CD8-positive, alpha-beta memory T cell (primary cell): ENCODE results near the gene SFMBT2. TPM values are rescaled to one million over a fixed set of nuclear protein-coding genes. Genes with fewer than 3 reads are reported as not detected.
"Not testable (repeated sequence)": the region's sequence is repeated elsewhere in the genome, so short reads cannot be mapped to it uniquely, and the experiment has no call there.

Experiments
- CTCF ChIA-PET: fragments of 350-600 bp; sonication (Branson Sonifier 250); formaldehyde crosslinking; loops from one replicate; lab custom pipeline; 2021; ENCODE audit warnings: antibody characterized with exemption; lab: Charles Lee
- POLR2A ChIA-PET: fragments of 350-600 bp; sonication (Branson Sonifier 250); formaldehyde crosslinking; loops from one replicate; lab custom pipeline; 2021; ENCODE audit warnings: antibody characterized with exemption; lab: Charles Lee
- DNase-seq, 5 donors: peaks; one replicate each; pipeline versions ENCODE4 v3.0.0 to v3.0.0-alpha.2; 2020 to 2022; ENCODE audit warnings: mixed read lengths in 1 of 5
- H3K27ac ChIP-seq: one replicate; pipeline ENCODE4 v1.7.0; 2013; ENCODE audit warnings: low read depth, mild to moderate bottlenecking, low read length, moderate library complexity
- H3K27me3 ChIP-seq: 2 replicates; pipeline ENCODE4 v1.7.0; 2013; ENCODE audit warnings: low read length, mild to moderate bottlenecking; ENCODE audit not compliant: insufficient read depth, poor library complexity, severe bottlenecking
- H3K36me3 ChIP-seq: 2 replicates; pipeline ENCODE4 v1.7.0; 2013; ENCODE audit warnings: mild to moderate bottlenecking, low read length, moderate library complexity; ENCODE audit not compliant: insufficient read depth
- H3K4me1 ChIP-seq: 2 replicates; pipeline ENCODE4 v1.7.0; 2013; ENCODE audit warnings: mild to moderate bottlenecking, low read length, moderate library complexity; ENCODE audit not compliant: insufficient read depth
- H3K4me3 ChIP-seq: 2 replicates; pipeline ENCODE4 v1.7.0; 2013; ENCODE audit warnings: mild to moderate bottlenecking, low read length
- H3K9me3 ChIP-seq: 2 replicates; pipeline ENCODE4 v1.7.0; 2013; ENCODE audit warnings: mild to moderate bottlenecking, low read length
- H3K27ac Mint-ChIP-seq, 8 donors: one replicate each; pipeline ENCODE4 v1.8.0; 2020 to 2021; ENCODE audit warnings: mixed read lengths in 8 of 8, mild to moderate bottlenecking in 6 of 8, inconsistent platforms in 3 of 8, moderate library complexity in 3 of 8
- H3K27me3 Mint-ChIP-seq, 2 donors: one replicate each; pipeline ENCODE4 v1.8.0; 2020 to 2021; ENCODE audit warnings: mixed read lengths in 2 of 2, mild to moderate bottlenecking in 1 of 2, moderate library complexity in 1 of 2
- H3K36me3 Mint-ChIP-seq, 3 donors: one replicate each; pipeline ENCODE4 v1.8.0; 2020 to 2021; ENCODE audit warnings: mixed read lengths in 3 of 3, inconsistent platforms in 1 of 3, mild to moderate bottlenecking in 1 of 3
- H3K4me1 Mint-ChIP-seq, 3 donors: one replicate each; pipeline ENCODE4 v1.8.0; 2020 to 2021; ENCODE audit warnings: mixed read lengths in 3 of 3, inconsistent platforms in 1 of 3, mild to moderate bottlenecking in 1 of 3
- H3K4me3 Mint-ChIP-seq, 7 donors: one replicate each; pipeline ENCODE4 v1.8.0; 2020 to 2021; ENCODE audit warnings: mixed read lengths in 7 of 7, mild to moderate bottlenecking in 6 of 7, moderate library complexity in 4 of 7, inconsistent platforms in 2 of 7
- H3K9me3 Mint-ChIP-seq, 5 donors: one replicate each; pipeline ENCODE4 v1.8.0; 2020 to 2022; ENCODE audit warnings: mixed read lengths in 5 of 5, mild to moderate bottlenecking in 3 of 5, moderate library complexity in 2 of 5, inconsistent platforms in 1 of 5
- polyA plus RNA-seq: library from polyadenylated mRNA; unstranded; fragments of 300-500 nt; fragmentation: Illumina TruSeq; gene quantifications from one replicate; pipeline ENCODE4 v1.2.3, GENCODE V29; 2021
- total RNA-seq, 2 experiments: library from RNA; stranded (reverse); gene quantifications; one replicate each; pipeline ENCODE4 v1.2.3, GENCODE V29; 2021

Gene SFMBT2
- total and polyA plus RNA-seq, 3 experiments from 2014 or later, result 4.9 to 18.3 (median 17.4) TPM

DNA sequence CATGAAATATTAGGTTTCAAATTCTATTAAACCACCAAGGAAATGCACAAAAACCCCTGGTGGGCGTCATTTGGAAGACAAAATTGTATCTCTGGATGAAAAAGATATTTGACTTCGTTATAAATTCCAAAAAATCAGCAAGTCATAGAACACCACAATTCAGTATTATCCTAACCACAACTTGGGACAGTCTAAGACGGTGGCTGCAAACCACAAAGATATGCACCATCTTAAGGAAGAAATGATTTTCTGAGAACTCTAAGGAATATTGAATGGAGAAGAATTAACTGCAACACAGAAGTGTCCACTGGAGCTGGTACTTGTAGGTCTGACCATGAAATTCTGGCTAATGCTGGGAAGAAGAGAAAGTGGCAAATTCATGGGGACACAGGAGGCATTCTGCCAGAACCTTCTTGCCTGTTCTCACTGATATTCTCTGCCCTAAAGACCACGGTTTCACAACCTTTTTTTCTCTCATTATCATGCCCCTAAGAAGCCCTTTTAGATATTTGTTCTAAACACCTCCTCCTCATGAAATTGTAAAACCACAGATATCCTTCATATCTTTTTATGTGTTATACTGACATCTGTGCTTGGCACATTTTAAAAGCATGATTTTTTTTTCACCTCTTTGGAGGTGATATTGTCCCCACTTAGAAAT lies 92.9 kb downstream of the SFMBT2 start:
- H3K9me3 Mint-ChIP-seq, result no peaks in the 10 kb centered on the region
- H3K4me1 ChIP-seq, result peaks cover 47% of the 10 kb centered on the region
- H3K4me3 ChIP-seq, result no peak overlapping the region
- no peaks in the 10 kb centered on the region for H3K9me3 ChIP-seq
- no peaks in the 10 kb centered on the region for H3K27me3 Mint-ChIP-seq
- H3K27me3 ChIP-seq, result no peaks in the 10 kb centered on the region
- H3K27ac ChIP-seq, result no peak overlapping the region
- ChIA-PET POLR2A (no interaction called here), CTCF (no interaction called here)
- peaks cover 9 to 18% (median 10%) of the 10 kb centered on the region in 3 donors for H3K36me3 Mint-ChIP-seq
- no peak for DNase-seq
- peaks cover 72 to 85% (median 77%) of the 10 kb centered on the region in 3 donors for H3K4me1 Mint-ChIP-seq
- peak overlapping the region in 4 of 7 donors; percentile 6 to 50 (median 14) for H3K4me3 Mint-ChIP-seq
- no peaks in the 10 kb centered on the region for H3K36me3 ChIP-seq
- H3K27ac Mint-ChIP-seq, result peak overlapping the region in 6 of 8 donors; percentile 11 to 77 (median 32)

DNA sequence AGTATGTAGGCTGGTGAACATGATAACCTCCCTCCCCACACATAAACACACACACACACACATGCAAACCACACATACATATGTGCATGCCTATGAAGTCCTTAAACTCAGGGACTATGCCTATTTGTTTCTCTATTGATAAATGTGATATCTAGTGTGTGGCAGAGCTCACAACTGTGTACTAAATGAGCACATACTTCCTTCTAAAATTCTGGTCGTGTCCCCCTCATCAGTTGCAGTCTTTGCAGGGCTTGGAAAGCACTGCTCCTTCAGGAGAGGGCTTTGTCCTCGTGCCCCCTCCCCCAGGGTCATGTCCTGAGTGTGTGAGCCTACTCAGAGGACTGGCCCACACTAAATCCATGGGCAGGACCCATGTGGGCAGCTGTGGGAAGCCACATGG lies 94.0 kb downstream of the SFMBT2 start:
- H3K9me3 ChIP-seq, result no peaks in the 10 kb centered on the region
- Mint-ChIP-seq H3K27ac (peak overlapping the region in 1 of 8 donors; percentile 19), H3K27me3 (no peaks in the 10 kb centered on the region), H3K4me1 (peaks cover 75 to 90% (median 87%) of the 10 kb centered on the region in 3 donors), H3K4me3 (peak overlapping the region in 1 of 7 donors; percentile 42), H3K9me3 (no peaks in the 10 kb centered on the region), H3K36me3 (peaks cover 0 to 12% (median 4%) of the 10 kb centered on the region in 3 donors)
- H3K4me1 ChIP-seq, result peaks cover 47% of the 10 kb centered on the region
- H3K27ac ChIP-seq, result no peak overlapping the region
- H3K36me3 ChIP-seq, result no peaks in the 10 kb centered on the region
- CTCF ChIA-PET, result no interaction called here
- POLR2A ChIA-PET, result no interaction called here
- H3K27me3 ChIP-seq, result no peaks in the 10 kb centered on the region
- no peak for DNase-seq
- H3K4me3 ChIP-seq, result no peak overlapping the region

DNA sequence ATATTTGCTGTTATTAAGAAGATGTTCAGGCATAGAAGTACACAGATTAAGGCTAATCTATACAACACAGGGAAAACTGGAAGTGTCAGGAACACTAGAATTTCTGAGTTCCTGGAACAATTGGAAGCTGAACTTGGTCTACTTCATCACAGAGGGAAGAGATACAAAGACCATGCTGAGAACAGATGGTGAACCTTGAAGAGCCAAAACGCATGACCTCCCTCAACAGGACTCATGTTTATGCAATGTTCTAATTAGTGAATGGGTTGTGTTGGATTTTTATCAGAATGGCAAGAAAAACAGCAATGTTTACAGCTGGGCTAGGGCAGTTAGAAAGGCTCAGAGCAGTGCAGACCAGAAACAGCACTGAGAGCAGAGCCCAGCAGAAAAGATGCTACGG lies 94.9 kb downstream of the SFMBT2 start:
- ChIA-PET POLR2A (no interaction called here), CTCF (no interaction called here)
- Mint-ChIP-seq H3K9me3 (no peaks in the 10 kb centered on the region), H3K4me1 (peaks cover 81 to 96% (median 96%) of the 10 kb centered on the region in 3 donors), H3K27ac (peak overlapping the region in 6 of 8 donors; percentile 6 to 80 (median 20)), H3K27me3 (no peaks in the 10 kb centered on the region), H3K36me3 (peaks cover 0 to 11% (median 4%) of the 10 kb centered on the region in 3 donors), H3K4me3 (peak overlapping the region in 2 of 7 donors; percentile 1 to 19)
- no peak overlapping the region for H3K27ac ChIP-seq
- peaks cover 46% of the 10 kb centered on the region for H3K4me1 ChIP-seq
- H3K36me3 ChIP-seq, result no peaks in the 10 kb centered on the region
- no peaks in the 10 kb centered on the region for H3K27me3 ChIP-seq
- no peak overlapping the region for H3K4me3 ChIP-seq
- no peak for DNase-seq
- H3K9me3 ChIP-seq, result no peaks in the 10 kb centered on the region

DNA sequence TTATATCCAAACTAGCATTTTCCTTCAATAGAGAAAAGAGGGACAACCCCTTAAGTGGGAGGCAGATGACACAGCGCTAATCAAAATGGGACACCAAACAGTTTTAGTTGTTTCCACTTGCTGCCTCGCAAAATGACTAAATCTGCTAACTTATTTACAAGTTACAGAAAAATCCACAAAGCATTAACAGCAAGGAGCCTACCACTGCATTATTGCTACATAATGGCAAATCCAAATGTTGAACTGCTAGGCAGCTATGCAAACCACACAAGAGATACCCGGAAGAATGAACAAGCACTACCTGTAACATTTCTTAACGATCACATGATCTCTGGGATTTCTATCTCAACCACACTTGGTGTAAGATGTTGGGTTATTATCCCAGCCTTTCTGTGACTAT lies 96.7 kb downstream of the SFMBT2 start:
- H3K27ac ChIP-seq, result no peak overlapping the region
- Mint-ChIP-seq H3K36me3 (peaks cover 0 to 19% (median 6%) of the 10 kb centered on the region in 3 donors), H3K4me3 (peak overlapping the region in 2 of 7 donors; percentile 23 to 65), H3K9me3 (no peaks in the 10 kb centered on the region), H3K4me1 (peaks cover 69 to 89% (median 79%) of the 10 kb centered on the region in 3 donors), H3K27ac (peak overlapping the region in 3 of 8 donors; percentile 39 to 86 (median 55)), H3K27me3 (no peaks in the 10 kb centered on the region)
- POLR2A ChIA-PET, result no interaction called here
- no peaks in the 10 kb centered on the region for H3K9me3 ChIP-seq
- no peaks in the 10 kb centered on the region for H3K36me3 ChIP-seq
- DNase-seq, result no peak
- H3K27me3 ChIP-seq, result no peaks in the 10 kb centered on the region
- no peak overlapping the region for H3K4me3 ChIP-seq
- CTCF ChIA-PET, result no interaction called here
- H3K4me1 ChIP-seq, result peaks cover 28% of the 10 kb centered on the region

DNA sequence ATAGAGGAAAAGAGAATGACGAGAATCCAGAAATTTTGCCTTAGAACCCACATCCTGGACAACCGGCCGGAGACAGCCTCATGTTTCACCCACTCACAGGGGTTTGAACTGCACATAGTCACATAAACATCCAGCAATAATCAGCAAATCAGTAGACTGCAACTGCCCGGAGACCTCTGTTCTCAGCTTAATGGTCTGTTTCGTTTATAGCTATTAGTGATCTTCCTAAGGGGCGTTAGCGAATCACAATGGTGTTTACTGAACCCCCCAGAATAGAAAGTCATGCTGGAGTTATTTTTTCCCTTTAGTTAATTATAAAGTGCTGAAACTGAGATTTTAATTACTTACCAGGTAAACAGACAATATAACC lies 98.4 kb downstream of the SFMBT2 start:
- Mint-ChIP-seq H3K36me3 (peaks cover 6 to 20% (median 11%) of the 10 kb centered on the region in 3 donors), H3K27me3 (no peaks in the 10 kb centered on the region), H3K4me3 (no peak overlapping the region), H3K9me3 (no peaks in the 10 kb centered on the region), H3K27ac (no peak overlapping the region), H3K4me1 (peaks cover 58 to 89% (median 72%) of the 10 kb centered on the region in 3 donors)
- H3K4me3 ChIP-seq, result no peak overlapping the region
- H3K27ac ChIP-seq, result no peak overlapping the region
- peaks cover 14% of the 10 kb centered on the region for H3K4me1 ChIP-seq
- DNase-seq, result no peak
- no peaks in the 10 kb centered on the region for H3K36me3 ChIP-seq
- POLR2A ChIA-PET, result no interaction called here
- H3K9me3 ChIP-seq, result no peaks in the 10 kb centered on the region
- CTCF ChIA-PET, result no interaction called here
- H3K27me3 ChIP-seq, result no peaks in the 10 kb centered on the region

DNA sequence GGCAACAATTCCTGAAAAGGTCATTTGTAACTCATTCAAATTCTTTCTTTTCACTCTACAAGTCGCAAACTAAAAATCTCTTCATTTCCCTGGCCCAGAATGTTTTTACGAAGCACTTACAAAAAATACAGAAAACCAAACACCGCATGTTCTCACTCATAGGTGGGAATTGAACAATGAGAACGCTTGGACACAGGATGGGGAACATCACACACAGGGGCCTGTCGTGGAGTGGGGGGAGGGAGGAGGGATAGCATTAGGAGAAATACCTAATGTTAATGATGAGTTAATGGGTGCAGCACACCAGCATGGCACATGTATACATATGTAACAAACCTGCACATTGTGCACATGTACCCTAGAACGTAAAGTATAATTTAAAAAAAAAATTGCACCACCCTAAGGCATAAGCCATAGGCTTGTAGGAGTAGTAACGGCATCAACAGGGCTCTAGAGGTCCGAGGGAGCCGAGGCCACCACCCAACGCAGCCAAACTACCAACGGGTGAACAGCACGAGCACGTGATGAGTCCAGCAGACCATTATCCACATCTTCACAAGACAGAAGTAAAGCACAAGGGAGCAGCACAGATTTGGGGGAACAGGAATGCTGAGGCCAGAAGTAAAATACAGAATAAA lies 98.9 kb downstream of the SFMBT2 start:
- peaks cover 60 to 91% (median 73%) of the 10 kb centered on the region in 3 donors for H3K4me1 Mint-ChIP-seq
- peaks cover 14% of the 10 kb centered on the region for H3K4me1 ChIP-seq
- H3K36me3 ChIP-seq, H3K27me3 ChIP-seq, CTCF ChIA-PET, H3K27me3 Mint-ChIP-seq, POLR2A ChIA-PET, H3K27ac Mint-ChIP-seq, H3K9me3 Mint-ChIP-seq, H3K27ac ChIP-seq, DNase-seq, H3K9me3 ChIP-seq, H3K4me3 ChIP-seq, H3K4me3 Mint-ChIP-seq: not testable (repeated sequence)
- peaks cover 10 to 23% (median 11%) of the 10 kb centered on the region in 3 donors for H3K36me3 Mint-ChIP-seq

DNA sequence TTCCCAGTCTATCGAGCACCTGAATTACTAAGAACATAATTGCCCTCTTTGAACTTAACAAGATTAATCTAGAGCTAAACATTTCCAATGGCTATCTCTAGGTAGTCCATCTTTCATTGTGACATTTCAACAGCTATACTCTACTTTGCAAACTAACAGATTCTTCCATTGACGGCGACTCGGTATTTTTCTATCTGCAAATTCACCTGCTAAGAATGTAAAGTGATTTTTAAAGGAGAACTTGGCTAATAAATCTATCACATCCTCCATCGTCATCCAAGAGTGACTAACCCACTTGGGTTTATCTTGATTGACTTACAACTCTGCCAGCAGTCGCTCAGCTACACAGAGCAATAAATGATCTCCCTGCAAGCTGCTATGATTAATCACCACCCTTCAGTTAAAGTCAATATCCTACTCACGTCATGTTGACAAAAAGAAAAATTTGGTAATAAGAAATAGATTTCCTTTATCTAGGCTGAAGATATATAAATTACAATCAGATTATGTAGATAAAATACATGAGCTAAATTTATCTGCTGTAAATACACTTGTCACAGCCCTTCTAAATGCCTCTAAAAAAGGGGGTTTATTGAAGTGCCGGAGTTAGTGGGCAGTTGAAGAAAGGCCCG lies 99.5 kb downstream of the SFMBT2 start:
- H3K4me1 ChIP-seq, result peaks cover 14% of the 10 kb centered on the region
- H3K36me3 ChIP-seq, result no peaks in the 10 kb centered on the region
- Mint-ChIP-seq H3K4me3 (no peak overlapping the region), H3K36me3 (peaks cover 10 to 23% (median 11%) of the 10 kb centered on the region in 3 donors), H3K9me3 (peaks cover 0 to 3% (median 0%) of the 10 kb centered on the region in 5 donors), H3K27ac (no peak overlapping the region), H3K27me3 (no peaks in the 10 kb centered on the region), H3K4me1 (peaks cover 57 to 89% (median 71%) of the 10 kb centered on the region in 3 donors)
- ChIA-PET CTCF (no interaction called here), POLR2A (no interaction called here)
- no peaks in the 10 kb centered on the region for H3K27me3 ChIP-seq
- no peaks in the 10 kb centered on the region for H3K9me3 ChIP-seq
- no peak overlapping the region for H3K27ac ChIP-seq
- H3K4me3 ChIP-seq, result no peak overlapping the region
- DNase-seq, result no peak

DNA sequence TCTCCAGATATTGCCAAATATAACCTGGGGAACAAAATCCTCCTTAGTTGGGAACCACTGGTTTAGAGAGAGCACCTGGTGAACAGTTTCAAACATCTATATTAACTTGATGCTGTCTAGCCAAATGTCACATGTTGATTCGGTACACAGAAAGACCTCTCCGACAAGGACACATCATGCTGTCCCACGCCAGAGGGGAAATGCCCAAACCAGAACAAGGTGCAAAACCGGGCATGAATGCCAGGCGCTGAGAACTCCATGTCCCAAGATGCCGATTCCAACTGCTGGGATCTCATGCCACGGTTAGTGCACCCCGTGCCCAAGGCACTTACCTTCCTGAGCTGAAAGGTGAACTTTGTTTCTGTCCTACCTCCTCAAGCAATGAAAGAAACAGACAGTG lies 100.8 kb downstream of the SFMBT2 start:
- H3K4me1 ChIP-seq, result peaks cover 8% of the 10 kb centered on the region
- no peaks in the 10 kb centered on the region for H3K27me3 ChIP-seq
- peaks cover 45 to 89% (median 62%) of the 10 kb centered on the region in 3 donors for H3K4me1 Mint-ChIP-seq
- ChIA-PET POLR2A (no interaction called here), CTCF (no interaction called here)
- no peak for DNase-seq
- H3K4me3 Mint-ChIP-seq, result no peak overlapping the region
- no peaks in the 10 kb centered on the region for H3K27me3 Mint-ChIP-seq
- H3K36me3 ChIP-seq, result no peaks in the 10 kb centered on the region
- no peaks in the 10 kb centered on the region for H3K9me3 ChIP-seq
- H3K27ac ChIP-seq, result no peak overlapping the region
- peaks cover 10 to 20% (median 11%) of the 10 kb centered on the region in 3 donors for H3K36me3 Mint-ChIP-seq
- no peak overlapping the region for H3K27ac Mint-ChIP-seq
- no peak overlapping the region for H3K4me3 ChIP-seq
- peaks cover 0 to 3% (median 0%) of the 10 kb centered on the region in 5 donors for H3K9me3 Mint-ChIP-seq
